ENCODE data around the gene CPVL. TPM values are rescaled to one million over a fixed set of nuclear protein-coding genes. Genes with fewer than 3 reads are reported as not detected.

Gene CPVL
- total RNA-seq, 1 experiment from 2014 or later, result 1.1 TPM

GRCh38 chr7:28981161-28981465 is 165.2 kb downstream of the CPVL start:
- intact Hi-C loops (cut with micrococcal nuclease; ENCODE audit: unreplicated experiment) (no loop called here), in situ Hi-C loops (cut with HindIII; ENCODE audit: low pct_unique_long_range_greater_than_20kb, low sequenced_read_pairs) (no loop called here)
- ATAC-seq (no peak), DNase-seq (ENCODE audit: low read depth, low spot score) (no peak)
- ChIA-PET POLR2A (no interaction called here), CTCF (no interaction called here)
- Histone ChIP-seq H3K27me3 (ENCODE audit: control insufficient read depth, insufficient read depth, low read length) (no peaks in the 10 kb centered on the region), H3K36me3 (ENCODE audit: control insufficient read depth, insufficient read depth, low read length) (no peaks in the 10 kb centered on the region), H3K27ac (ENCODE audit: low read length) (no peak overlapping the region), H3K9me3 (ENCODE audit: control insufficient read depth, insufficient read depth, low read depth, low read length) (no peaks in the 10 kb centered on the region), H3K4me3 (ENCODE audit: low read depth in 2 of 2, low read length in 2 of 2) (no peak overlapping the region), H3K4me1 (ENCODE audit: control insufficient read depth, insufficient read depth, low read length) (no peaks in the 10 kb centered on the region)
- TF ChIP-seq CTCF (IDR thresholded peaks at IDR 0.05) (no peak), SIN3A (IDR thresholded peaks at IDR 0.05; ENCODE audit: borderline replicate concordance, insufficient read depth, low read depth, low read length) (no peak)
- BruUV-seq (replicated peaks), result no TSS peak

- no TSS peak for BruUV-seq (replicated peaks)
- ATAC-seq (no peak), DNase-seq (ENCODE audit: low read depth, low spot score) (no peak)
- Histone ChIP-seq H3K27ac (ENCODE audit: low read length) (no peak overlapping the region), H3K9me3 (ENCODE audit: control insufficient read depth, insufficient read depth, low read depth, low read length) (no peaks in the 10 kb centered on the region), H3K27me3 (ENCODE audit: control insufficient read depth, insufficient read depth, low read length) (no peaks in the 10 kb centered on the region), H3K36me3 (ENCODE audit: control insufficient read depth, insufficient read depth, low read length) (no peaks in the 10 kb centered on the region), H3K4me1 (ENCODE audit: control insufficient read depth, insufficient read depth, low read length) (no peaks in the 10 kb centered on the region), H3K4me3 (ENCODE audit: low read depth in 2 of 2, low read length in 2 of 2) (no peak overlapping the region)
- CTCF ChIA-PET, result no interaction called here
- TF ChIP-seq TCF7L2 (IDR thresholded peaks at IDR 0.05; ENCODE audit: low read depth, low read length) (no peak), CTCF (IDR thresholded peaks at IDR 0.05) (no peak), POLR2AphosphoS5 (IDR thresholded peaks at IDR 0.05; ENCODE audit: low read depth, low read length) (no peak), SIN3A (IDR thresholded peaks at IDR 0.05; ENCODE audit: borderline replicate concordance, insufficient read depth, low read depth, low read length) (no peak), REST (IDR thresholded peaks at IDR 0.05; ENCODE audit: insufficient read depth in 1 of 2, low read depth in 2 of 2, low read length in 1 of 2) (no peak)
- POLR2A ChIA-PET, result no interaction called here
- in situ Hi-C loops (cut with HindIII; ENCODE audit: low pct_unique_long_range_greater_than_20kb, low sequenced_read_pairs) (no loop called here), intact Hi-C loops (cut with micrococcal nuclease; ENCODE audit: unreplicated experiment) (no loop called here)
Measured at GRCh38 chr7:28980451-28981160, 165.7 kb downstream of the CPVL start.

Measured in Panc1 (cell line).